Chondrocyte (in vitro differentiated cells): ENCODE results near the gene FCER1G. TPM values are rescaled to one million over a fixed set of nuclear protein-coding genes. Genes with fewer than 3 reads are reported as not detected.
"Not testable (repeated sequence)": the region's sequence is repeated elsewhere in the genome, so short reads cannot be mapped to it uniquely, and the experiment has no call there.

Experiments used
- DNase-seq: peaks from one replicate; pipeline ENCODE4 v3.0.0; 2021; ENCODE audit warnings: mixed read lengths, low spot score
- H3K27ac Mint-ChIP-seq: one replicate; pipeline ENCODE4 v1.8.0; 2021; ENCODE audit warnings: mild to moderate bottlenecking, moderate library complexity, mixed read lengths; ENCODE audit not compliant: unreplicated experiment
- H3K27me3 Mint-ChIP-seq: 2 replicates; pipeline ENCODE4 v1.8.0; 2021; ENCODE audit warnings: low read depth, mixed read lengths
- H3K36me3 Mint-ChIP-seq: 2 replicates; pipeline ENCODE4 v1.8.0; 2021; ENCODE audit warnings: low read depth, mixed read lengths
- H3K4me1 Mint-ChIP-seq: 2 replicates; pipeline ENCODE4 v1.8.0; 2021; ENCODE audit warnings: low read depth, mild to moderate bottlenecking, mixed read lengths
- H3K4me3 Mint-ChIP-seq: one replicate; pipeline ENCODE4 v1.8.0; 2021; ENCODE audit warnings: mild to moderate bottlenecking, moderate library complexity, mixed read lengths; ENCODE audit not compliant: unreplicated experiment
- H3K9me3 Mint-ChIP-seq: 2 replicates; pipeline ENCODE4 v1.8.0; 2021; ENCODE audit warnings: low read depth, mixed read lengths
- total RNA-seq: library from RNA; stranded (reverse); gene quantifications from 3 replicates; pipeline ENCODE4 v1.2.1, GENCODE V29; 2021
- TF ChIP-seq, protein P1 (sequence below): fragments of 200-600 bp; sonication (generic); IDR thresholded peaks from 2 replicates; pipeline ENCODE4 v1.5.0; 2021; ENCODE audit warnings: antibody characterized with exemption, mild to moderate bottlenecking, moderate library complexity

Gene FCER1G
- total RNA-seq, 1 donor from 2014 or later, result not detected

- no peaks in the 10 kb centered on the region for H3K36me3 Mint-ChIP-seq
- no peaks in the 10 kb centered on the region for H3K9me3 Mint-ChIP-seq
- H3K27ac Mint-ChIP-seq, result no peak within 1 kb of the TSS
- peaks cover 5% of the 10 kb centered on the region for H3K27me3 Mint-ChIP-seq
- TF ChIP-seq, protein P1, sequence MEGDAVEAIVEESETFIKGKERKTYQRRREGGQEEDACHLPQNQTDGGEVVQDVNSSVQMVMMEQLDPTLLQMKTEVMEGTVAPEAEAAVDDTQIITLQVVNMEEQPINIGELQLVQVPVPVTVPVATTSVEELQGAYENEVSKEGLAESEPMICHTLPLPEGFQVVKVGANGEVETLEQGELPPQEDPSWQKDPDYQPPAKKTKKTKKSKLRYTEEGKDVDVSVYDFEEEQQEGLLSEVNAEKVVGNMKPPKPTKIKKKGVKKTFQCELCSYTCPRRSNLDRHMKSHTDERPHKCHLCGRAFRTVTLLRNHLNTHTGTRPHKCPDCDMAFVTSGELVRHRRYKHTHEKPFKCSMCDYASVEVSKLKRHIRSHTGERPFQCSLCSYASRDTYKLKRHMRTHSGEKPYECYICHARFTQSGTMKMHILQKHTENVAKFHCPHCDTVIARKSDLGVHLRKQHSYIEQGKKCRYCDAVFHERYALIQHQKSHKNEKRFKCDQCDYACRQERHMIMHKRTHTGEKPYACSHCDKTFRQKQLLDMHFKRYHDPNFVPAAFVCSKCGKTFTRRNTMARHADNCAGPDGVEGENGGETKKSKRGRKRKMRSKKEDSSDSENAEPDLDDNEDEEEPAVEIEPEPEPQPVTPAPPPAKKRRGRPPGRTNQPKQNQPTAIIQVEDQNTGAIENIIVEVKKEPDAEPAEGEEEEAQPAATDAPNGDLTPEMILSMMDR, result no peak
- no peak for DNase-seq
- H3K4me3 Mint-ChIP-seq, result no peak within 1 kb of the TSS
- H3K4me1 Mint-ChIP-seq, result no peaks in the 10 kb centered on the region
Measured at GRCh38 chr1:161238039-161238473, 23.0 kb downstream of the FCER1G start, which contains the start of gene NR1I3. NR1I3 (minus strand) TSS chr1:161238203; CDS start chr1:161236565, 1,638 bp downstream.

DNA sequence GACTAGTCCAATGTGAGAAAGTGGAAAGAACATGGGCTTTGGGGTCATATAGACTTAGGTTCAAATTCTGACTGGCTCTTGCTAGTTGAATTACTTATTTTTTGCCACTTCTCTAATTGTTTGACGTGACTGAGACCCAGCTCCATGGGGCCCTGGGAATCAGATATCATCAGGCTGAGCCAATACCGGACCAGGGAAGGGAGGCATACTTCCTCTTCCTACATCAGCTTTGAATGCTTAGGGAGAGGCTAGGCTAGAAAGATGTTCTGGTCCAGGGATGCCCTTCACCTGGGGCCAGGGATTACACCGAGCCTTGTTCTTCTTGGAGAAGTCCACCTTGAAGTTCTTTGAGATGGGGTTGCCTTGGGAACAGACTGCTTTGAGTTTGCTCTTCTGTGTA is 26.6 kb downstream of the FCER1G start:
- peaks cover 3% of the 10 kb centered on the region for H3K27me3 Mint-ChIP-seq

GRCh38 chr1:161242313-161242712 is 27.2 kb downstream of the FCER1G start:
- TF ChIP-seq, protein P1, result no peak
- Mint-ChIP-seq H3K36me3 (no peaks in the 10 kb centered on the region), H3K27ac (no peak overlapping the region), H3K4me1 (no peaks in the 10 kb centered on the region), H3K9me3 (no peaks in the 10 kb centered on the region), H3K27me3 (peaks cover 3% of the 10 kb centered on the region), H3K4me3 (no peak overlapping the region)
- DNase-seq, result no peak

More for the DNA sequence above, 26.6 kb downstream of the FCER1G start:
- H3K4me1 Mint-ChIP-seq, result no peaks in the 10 kb centered on the region
- H3K27ac Mint-ChIP-seq, result no peak overlapping the region
- H3K9me3 Mint-ChIP-seq, result no peaks in the 10 kb centered on the region
- DNase-seq, result no peak
- TF ChIP-seq, protein P1, result no peak
- no peak overlapping the region for H3K4me3 Mint-ChIP-seq
- no peaks in the 10 kb centered on the region for H3K36me3 Mint-ChIP-seq

- H3K27me3 Mint-ChIP-seq, result peaks cover 3% of the 10 kb centered on the region
- no peaks in the 10 kb centered on the region for H3K4me1 Mint-ChIP-seq
- no peak overlapping the region for H3K27ac Mint-ChIP-seq
- peaks cover 3% of the 10 kb centered on the region for H3K9me3 Mint-ChIP-seq
- H3K36me3 Mint-ChIP-seq, result peaks cover 1% of the 10 kb centered on the region
- H3K4me3 Mint-ChIP-seq, result no peak overlapping the region
- TF ChIP-seq, protein P1, result no peak
- DNase-seq, result no peak
Measured at GRCh38 chr1:161244888-161245287, 29.8 kb downstream of the FCER1G start.

DNA sequence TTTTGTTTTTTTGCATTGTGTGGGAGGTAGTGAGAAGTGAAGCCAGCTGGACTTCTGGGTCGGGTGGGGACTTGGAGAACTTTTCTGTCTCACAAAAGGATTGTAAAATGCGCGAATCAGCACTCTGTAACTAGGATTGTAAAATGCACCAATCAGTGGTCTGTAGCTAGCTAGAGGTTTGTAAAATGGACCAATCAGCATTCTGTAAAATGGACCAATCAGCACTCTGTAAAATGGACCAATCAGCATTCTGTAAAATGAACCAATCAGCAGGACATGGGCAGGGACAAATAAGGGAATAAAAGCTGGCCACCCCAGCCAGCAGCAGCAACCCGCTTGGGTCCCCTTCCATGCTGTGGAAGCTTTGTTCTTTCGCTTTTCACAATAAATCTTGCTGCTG is 35.0 kb downstream of the FCER1G start:
- not testable (repeated sequence) for DNase-seq, H3K27me3 Mint-ChIP-seq, H3K4me3 Mint-ChIP-seq, H3K27ac Mint-ChIP-seq, H3K9me3 Mint-ChIP-seq, H3K4me1 Mint-ChIP-seq, H3K36me3 Mint-ChIP-seq

DNA sequence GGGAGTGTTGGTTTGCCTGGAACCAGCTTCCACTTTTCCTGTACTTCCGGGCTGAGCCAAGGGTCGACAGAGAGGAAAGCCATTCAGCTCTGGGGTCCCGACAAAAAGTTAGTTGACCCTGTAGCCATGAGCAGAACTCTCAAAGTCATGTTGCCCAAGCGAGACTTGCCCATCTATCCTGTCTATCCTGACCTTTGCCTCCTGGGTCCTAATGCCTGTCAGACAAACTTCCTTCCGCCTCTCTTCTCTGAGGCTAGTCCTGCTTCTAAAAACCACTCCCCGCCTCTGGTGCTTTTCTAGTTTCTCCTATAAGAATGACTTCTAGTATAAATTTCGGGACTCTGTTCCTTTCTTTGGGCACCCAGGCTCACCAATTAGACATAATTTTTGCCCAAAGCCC is 35.7 kb downstream of the FCER1G start:
- Mint-ChIP-seq H3K36me3 (peaks cover 4% of the 10 kb centered on the region), H3K27me3 (peaks cover 10% of the 10 kb centered on the region), H3K27ac (no peak overlapping the region), H3K9me3 (peaks cover 10% of the 10 kb centered on the region), H3K4me1 (no peaks in the 10 kb centered on the region), H3K4me3 (no peak overlapping the region)
- DNase-seq, result no peak
- TF ChIP-seq, protein P1, result no peak
